IMR-90 (cell line): Measurements from ENCODE around the gene CAMTA1. TPM values are rescaled to one million over a fixed set of nuclear protein-coding genes. Genes with fewer than 3 reads are reported as not detected.

ENCODE experiments used
- ATAC-seq: fragments of 200-7000 bp; cut with Tn5 transposase; 2 replicates; pipeline ENCODE4 v1.9.1; 2020; ENCODE audit warnings: low read depth, mild to moderate bottlenecking, moderate library complexity
- BruUV-seq: library from RNA; stranded (reverse); fragments of 400-500 nt; replicated peaks from 2 replicates; lab custom pipeline; 2021; lab: Mats Ljungman, UMichigan
- CTCF ChIA-PET: fragments of 300-600 bp; formaldehyde crosslinking; extraction: SDS; loops from one replicate; lab custom pipeline; 2021; ENCODE audit warnings: antibody characterized with exemption; lab: Yijun Ruan, JAX
- POLR2A ChIA-PET: fragments of 300-600 bp; sonication (Branson Sonifier 250); formaldehyde crosslinking; loops from one replicate; lab custom pipeline; 2022; ENCODE audit warnings: antibody characterized with exemption; ENCODE audit not compliant: unreplicated experiment; lab: Charles Lee
- DNase-seq: peaks from one replicate; pipeline ENCODE4 v3.0.0; 2013
- H2AFZ ChIP-seq: replicated peaks from 2 replicates; pipeline ENCODE3; 2013; ENCODE audit warnings: low read length, mild to moderate bottlenecking; ENCODE audit not compliant: poor library complexity
- H2AK5ac ChIP-seq: 2 replicates; pipeline ENCODE4 v1.6.1; 2013; ENCODE audit warnings: low read depth, low read length, inconsistent platforms
- H2AK9ac ChIP-seq: replicated peaks from 2 replicates; pipeline ENCODE3; 2013; ENCODE audit warnings: mild to moderate bottlenecking, low read depth, low read length, moderate library complexity; ENCODE audit not compliant: poor library complexity
- H2BK120ac ChIP-seq: 2 replicates; pipeline ENCODE4 v1.6.1; 2013; ENCODE audit warnings: low read depth, low read length, inconsistent platforms
- H2BK15ac ChIP-seq: 3 replicates; pipeline ENCODE4 v1.6.1; 2013; ENCODE audit warnings: low read depth, low read length, inconsistent platforms
- H2BK20ac ChIP-seq: 2 replicates; pipeline ENCODE4 v1.6.1; 2013; ENCODE audit warnings: low read depth, mild to moderate bottlenecking, inconsistent platforms, low read length, moderate library complexity
- H2BK5ac ChIP-seq: 2 replicates; pipeline ENCODE4 v1.6.1; 2013; ENCODE audit warnings: mild to moderate bottlenecking, low read depth, low read length, inconsistent platforms; ENCODE audit not compliant: poor library complexity, severe bottlenecking
- H3K14ac ChIP-seq: replicated peaks from 2 replicates; pipeline ENCODE4 v1.6.1; 2013; ENCODE audit warnings: low read depth, low read length, inconsistent platforms
- H3K18ac ChIP-seq: 2 replicates; pipeline ENCODE4 v1.6.1; 2013; ENCODE audit warnings: low read depth, low read length, control low read depth
- H3K23ac ChIP-seq: 2 replicates; pipeline ENCODE4 v1.6.1; 2013; ENCODE audit warnings: low read depth, low read length, inconsistent platforms
- H3K27ac ChIP-seq: 2 replicates; pipeline ENCODE4 v1.5.1; 2013; ENCODE audit warnings: mild to moderate bottlenecking, control low read depth, low read length; ENCODE audit not compliant: insufficient read depth
- H3K27me3 ChIP-seq: 2 replicates; pipeline ENCODE4 v1.6.1; 2013; ENCODE audit warnings: low read length; ENCODE audit not compliant: control insufficient read depth, insufficient read depth
- H3K36me3 ChIP-seq: 2 replicates; pipeline ENCODE4 v1.6.1; 2013; ENCODE audit warnings: low read length, mixed read lengths; ENCODE audit not compliant: control insufficient read depth, insufficient read depth
- H3K4ac ChIP-seq: 2 replicates; pipeline ENCODE4 v1.6.1; 2013; ENCODE audit warnings: low read depth, low read length, inconsistent platforms
- H3K4me1 ChIP-seq: 2 replicates; pipeline ENCODE4 v1.6.1; 2013; ENCODE audit warnings: low read length, mixed read lengths; ENCODE audit not compliant: control insufficient read depth, insufficient read depth
- H3K4me2 ChIP-seq: 2 replicates; pipeline ENCODE4 v1.6.1; 2013; ENCODE audit warnings: low read depth, mild to moderate bottlenecking, control low read depth, low read length, moderate library complexity
- H3K4me3 ChIP-seq: 2 replicates; pipeline ENCODE4 v1.5.1; 2013; ENCODE audit warnings: low read depth, mild to moderate bottlenecking, control low read depth, low read length, moderate library complexity; ENCODE audit not compliant: insufficient read depth
- H3K56ac ChIP-seq: 2 replicates; pipeline ENCODE4 v1.6.1; 2013; ENCODE audit warnings: low read length, inconsistent platforms; ENCODE audit not compliant: insufficient read depth; ENCODE audit errors: extremely low read depth
- H3K79me1 ChIP-seq, 2 experiments: 2 replicates each; pipeline ENCODE4 v1.6.1; 2013; ENCODE audit warnings: low read length in 2 of 2, inconsistent platforms in 1 of 2, low read depth in 1 of 2
- H3K9ac ChIP-seq: 2 replicates; pipeline ENCODE4 v1.6.1; 2013; ENCODE audit warnings: low read depth, low read length, control low read depth
- H3K9me1 ChIP-seq: 2 replicates; pipeline ENCODE4 v1.6.1; 2013; ENCODE audit warnings: low read length, inconsistent platforms; ENCODE audit not compliant: insufficient read depth
- H3K9me3 ChIP-seq: 2 replicates; pipeline ENCODE4 v1.6.1; 2013; ENCODE audit warnings: low read length; ENCODE audit not compliant: control insufficient read depth, insufficient read depth
- H4K20me1 ChIP-seq: 2 replicates; pipeline ENCODE4 v1.6.1; 2013; ENCODE audit warnings: low read length, inconsistent platforms; ENCODE audit not compliant: insufficient read depth
- H4K5ac ChIP-seq: 2 replicates; pipeline ENCODE4 v1.6.1; 2013; ENCODE audit warnings: mild to moderate bottlenecking, low read depth, low read length, control low read depth
- H4K8ac ChIP-seq, 2 experiments: 2 replicates each; pipeline ENCODE4 v1.6.1; 2013; ENCODE audit warnings: low read depth in 2 of 2, low read length in 2 of 2, control low read depth in 1 of 2, inconsistent platforms in 1 of 2
- H4K91ac ChIP-seq: 2 replicates; pipeline ENCODE4 v1.6.1; 2013; ENCODE audit warnings: low read depth, low read length, inconsistent platforms; ENCODE audit not compliant: insufficient read depth
- BHLHE40 ChIP-seq: fragments of 150-350 bp; IDR thresholded peaks from 2 replicates; pipeline ENCODE4 v1.6.1; 2016; ENCODE audit warnings: mild to moderate bottlenecking, low read depth, low read length
- CEBPB ChIP-seq: IDR thresholded peaks from 2 replicates; pipeline ENCODE4 v1.6.1; 2012; ENCODE audit warnings: low read depth, low read length, improper control_type of control experiment
- FOS ChIP-seq: fragments of 150-350 bp; IDR thresholded peaks from 2 replicates; pipeline ENCODE4 v1.6.1; 2016; ENCODE audit warnings: low read depth, low read length
- MAFK ChIP-seq: IDR thresholded peaks from 2 replicates; pipeline ENCODE4 v1.6.1; 2012; ENCODE audit warnings: low read depth, low read length, improper control_type of control experiment
- MAZ ChIP-seq: IDR thresholded peaks from 2 replicates; pipeline ENCODE4 v1.6.1; 2012; ENCODE audit warnings: low read depth, mild to moderate bottlenecking, low read length, improper control_type of control experiment, moderate library complexity, borderline replicate concordance
- POLR2A ChIP-seq: IDR thresholded peaks from 2 replicates; pipeline ENCODE4 v1.6.1; 2012; ENCODE audit warnings: mild to moderate bottlenecking, low read depth, low read length
- RCOR1 ChIP-seq: IDR thresholded peaks from 2 replicates; pipeline ENCODE4 v1.6.1; 2012; ENCODE audit warnings: mild to moderate bottlenecking, low read length, improper control_type of control experiment; ENCODE audit not compliant: insufficient replicate concordance
- SMC3 ChIP-seq: fragments of 150-350 bp; IDR thresholded peaks from 2 replicates; pipeline ENCODE4 v1.6.1; 2016; ENCODE audit warnings: low read depth, mild to moderate bottlenecking, antibody characterized with exemption, low read length, moderate library complexity
- USF2 ChIP-seq: fragments of 150-350 bp; IDR thresholded peaks from 2 replicates; pipeline ENCODE4 v1.6.1; 2017; ENCODE audit warnings: mild to moderate bottlenecking, antibody characterized with exemption, low read length, low read depth
- WGBS, 2 experiments: methylation state at CpG; one replicate each; pipeline versions ENCODE4 v1.1.5 to v1.1.7; 2013; ENCODE audit warnings: missing lambda C conversion rate in 2 of 2; ENCODE audit not compliant: insufficient read length in 1 of 2; ENCODE audit errors: extremely low coverage in 2 of 2; 5-methylcytosine and 5-hydroxymethylcytosine counted together
- dilution Hi-C: fragments of 300-500 bp; cut with HindIII; formaldehyde crosslinking; loops from one replicate; pipeline ENCODE4 v1.14.3; 2018; ENCODE audit warnings: low sequenced_read_pairs; ENCODE audit not compliant: unreplicated experiment
- in situ Hi-C: fragments of 300-500 bp; cut with MboI; formaldehyde crosslinking; loops from 3 replicates; pipeline ENCODE4 v1.14.3; 2019; ENCODE audit warnings: low sequenced_read_pairs, inconsistent platforms, mixed read lengths
- intact Hi-C: fragments of 100-400 bp; cut with micrococcal nuclease; formaldehyde crosslinking; loops from 2 replicates; pipeline ENCODE4 v1.10.0; 2022
- polyA plus RNA-seq, 3 experiments: library from polyadenylated mRNA; depleted of rRNA; stranded (reverse); fragments of >200 nt; gene quantifications; 2 replicates each; pipeline ENCODE4 v1.2.3, GENCODE V29; 2012; ENCODE audit warnings: low replicate concordance in 1 of 3
- total RNA-seq: library from RNA; depleted of rRNA; stranded (reverse); fragments of >200 nt; gene quantifications from 2 replicates; pipeline ENCODE4 v1.2.3, GENCODE V29; 2012

Gene CAMTA1
- total and polyA plus RNA-seq, 2 of the 4 experiments (the other 2 are of a cell fraction): 35.5 to 74.3 TPM

GRCh38 chr1:7299994-7300393 is 514.7 kb downstream of the CAMTA1 start (continued):
- TF ChIP-seq POLR2A: no peak; the same call in 1 of the 2 replicates
- no peak for TF ChIP-seq MAZ
- peak; percentile 14; the same call in 1 of the 2 replicates for TF ChIP-seq BHLHE40

GRCh38 chr1:7300893-7301663 is 515.8 kb downstream of the CAMTA1 start:
- Histone ChIP-seq H3K9me3 (peaks cover 8% of the 10 kb centered on the region), H3K9ac (peak overlapping the region; percentile 8; the same call in 1 of the 2 replicates), H2BK15ac (peak overlapping the region; percentile 24; the same call in 2 of the 3 replicates), H4K20me1 (0 out of 2 replicates have a peak, but pooled peaks cover 3% of the 10 kb centered on the region), H3K23ac (peak overlapping the region; percentile 39; the same call in 1 of the 2 replicates), H3K18ac (peak overlapping the region; percentile 88), H2BK20ac (peak overlapping the region; percentile 93), H3K4me3 (no peak overlapping the region), H4K91ac (peak overlapping the region; percentile 91), H2BK120ac (peak overlapping the region; percentile 94), H3K36me3 (no peaks in the 10 kb centered on the region), H2AK9ac (peak overlapping the region; percentile 28), H3K56ac (peak overlapping the region; percentile 92), H3K9me1 (peaks cover 11% of the 10 kb centered on the region), H3K14ac (peak overlapping the region; percentile 35), H3K4me1 (peaks cover 18% of the 10 kb centered on the region), H4K8ac (peak overlapping the region; percentile 89 to 92), H3K27ac (peak overlapping the region; percentile 79), H2AK5ac (peak overlapping the region; percentile 63), H3K4me2 (no peak overlapping the region), H3K27me3 (no peaks in the 10 kb centered on the region), H3K79me1 (no peaks in the 10 kb centered on the region), H4K5ac (peak overlapping the region; percentile 74), H3K4ac (peak overlapping the region; percentile 91), H2BK5ac (peak overlapping the region; percentile 99), H2AFZ (peak overlapping the region; percentile 88)
- intact Hi-C loops (no loop called here), in situ Hi-C loops (no loop called here), dilution Hi-C loops (no loop called here)
- POLR2A ChIA-PET: interaction anchor here (0.8 kb wide), 1 partner anchor 20 kb away, joined by 13 read pairs; no protein-coding TSS in a partner anchor
- TF ChIP-seq CEBPB (peak; percentile 38; the same call in 1 of the 2 replicates), MAFK (peak; percentile 24; the same call in 1 of the 2 replicates), MAZ (no peak), BHLHE40 (0 out of 2 replicates have a peak, but pooled peaks have one; percentile 64), FOS (peak; percentile 89), SMC3 (no peak), RCOR1 (no peak), POLR2A (peak; percentile 61), USF2 (no peak)
- BruUV-seq: no TSS peak
- CTCF ChIA-PET: interaction anchor here (0.9 kb wide), 1 partner anchor 9 kb away, joined by 4 read pairs; no protein-coding TSS in a partner anchor
- peak; percentile 36 for ATAC-seq
- peak; percentile 98 for DNase-seq
- WGBS, 2 experiments: 0% methylated on average over 1 of the region's 10 CpGs; no CpG with 5 or more reads in 1 of the 2 experiments
